Smooth muscle cell (in vitro differentiated cells): ENCODE results near the gene ERRFI1. TPM values are rescaled to one million over a fixed set of nuclear protein-coding genes. Genes with fewer than 3 reads are reported as not detected.

ENCODE experiments used
- DNase-seq: peaks from one replicate; lab custom pipeline; 2025; ENCODE audit not compliant: unreplicated experiment; lab: John Stamatoyannopoulos, UW
- H2AFZ ChIP-seq: fragments of 200-600 bp; sonication (generic); 2 replicates; pipeline ENCODE4 v1.6.0; 2016; ENCODE audit warnings: antibody characterized with exemption, low read depth, mild to moderate bottlenecking
- H3F3A ChIP-seq: fragments of 200-600 bp; sonication (generic); 2 replicates; pipeline ENCODE4 v1.6.0; 2017; ENCODE audit warnings: antibody characterized with exemption, low read depth
- H3K27ac ChIP-seq: fragments of 200-600 bp; sonication (generic); 2 replicates; pipeline ENCODE4 v1.5.1; 2016; ENCODE audit warnings: low read depth, mild to moderate bottlenecking
- H3K27me3 ChIP-seq: fragments of 200-600 bp; sonication (generic); 2 replicates; pipeline ENCODE4 v1.6.1; 2016; ENCODE audit warnings: low read depth, mild to moderate bottlenecking
- H3K36me3 ChIP-seq: fragments of 200-600 bp; sonication (generic); 2 replicates; pipeline ENCODE4 v1.5.1; 2016; ENCODE audit warnings: low read depth
- H3K4me1 ChIP-seq: fragments of 200-600 bp; sonication (generic); 2 replicates; pipeline ENCODE4 v1.5.1; 2016; ENCODE audit warnings: low read depth
- H3K4me2 ChIP-seq: fragments of 200-600 bp; sonication (generic); 2 replicates; pipeline ENCODE4 v1.6.0; 2016; ENCODE audit warnings: mild to moderate bottlenecking
- H3K4me3 ChIP-seq: fragments of 200-600 bp; sonication (generic); 2 replicates; pipeline ENCODE4 v1.5.1; 2016; ENCODE audit warnings: mild to moderate bottlenecking
- H3K79me2 ChIP-seq: fragments of 200-600 bp; sonication (generic); 2 replicates; pipeline ENCODE4 v1.6.0; 2016; ENCODE audit warnings: low read depth, mild to moderate bottlenecking
- H3K9ac ChIP-seq: fragments of 200-600 bp; sonication (generic); 2 replicates; pipeline ENCODE4 v1.6.0; 2016; ENCODE audit warnings: low read depth
- H3K9me3 ChIP-seq: fragments of 200-600 bp; sonication (generic); replicated peaks from 2 replicates; pipeline ENCODE4 v1.5.1; 2016; ENCODE audit warnings: low read depth
- H4K20me1 ChIP-seq: fragments of 200-600 bp; sonication (generic); 2 replicates; pipeline ENCODE4 v1.6.0; 2016; ENCODE audit warnings: low read depth
- whole genome bisulfite sequencing: methylation state at CpG from one replicate; pipeline ENCODE4 v1.1.7; 2016; ENCODE audit warnings: low lambda C conversion rate; 5-methylcytosine and 5-hydroxymethylcytosine counted together
- polyA plus RNA-seq: library from polyadenylated mRNA; unstranded; fragments of >200 nt; fragmentation: Nextera tagmentation; extraction: Ambion mirVana; gene quantifications from 2 replicates; pipeline ENCODE4 v1.2.1, GENCODE V29; 2016
- total RNA-seq: library from RNA; depleted of rRNA; stranded (reverse); fragments of >200 nt; gene quantifications from 2 replicates; pipeline ENCODE4 v1.2.3, GENCODE V29; 2014
- TF ChIP-seq, protein P1 (sequence below): fragments of 200-600 bp; sonication (generic); IDR thresholded peaks from 2 replicates; pipeline ENCODE4 v1.5.1; 2017; ENCODE audit warnings: borderline replicate concordance, mild to moderate bottlenecking, antibody characterized with exemption; ENCODE audit not compliant: insufficient read depth, poor library complexity, severe bottlenecking

ERRFI1 gene
- total and polyA plus RNA-seq, 2 experiments from 2014 or later, result 81.6 to 184 TPM

- Histone ChIP-seq H4K20me1 (peaks cover 23% of the 10 kb centered on the region), H3K36me3 (peaks cover 9% of the 10 kb centered on the region), H3K79me2 (no peaks in the 10 kb centered on the region), H3K27ac (no peak overlapping the region), H3K4me3 (no peak overlapping the region), H3K9ac (no peak overlapping the region), H3K4me1 (no peaks in the 10 kb centered on the region), H2AFZ (no peak overlapping the region), H3K4me2 (no peak overlapping the region), H3K27me3 (no peaks in the 10 kb centered on the region), H3F3A (peaks cover 10% of the 10 kb centered on the region), H3K9me3 (no peaks in the 10 kb centered on the region)
- no peak for DNase-seq
- WGBS, result 92% methylated on average over 15 of the region's 15 CpGs
- TF ChIP-seq, protein P1, sequence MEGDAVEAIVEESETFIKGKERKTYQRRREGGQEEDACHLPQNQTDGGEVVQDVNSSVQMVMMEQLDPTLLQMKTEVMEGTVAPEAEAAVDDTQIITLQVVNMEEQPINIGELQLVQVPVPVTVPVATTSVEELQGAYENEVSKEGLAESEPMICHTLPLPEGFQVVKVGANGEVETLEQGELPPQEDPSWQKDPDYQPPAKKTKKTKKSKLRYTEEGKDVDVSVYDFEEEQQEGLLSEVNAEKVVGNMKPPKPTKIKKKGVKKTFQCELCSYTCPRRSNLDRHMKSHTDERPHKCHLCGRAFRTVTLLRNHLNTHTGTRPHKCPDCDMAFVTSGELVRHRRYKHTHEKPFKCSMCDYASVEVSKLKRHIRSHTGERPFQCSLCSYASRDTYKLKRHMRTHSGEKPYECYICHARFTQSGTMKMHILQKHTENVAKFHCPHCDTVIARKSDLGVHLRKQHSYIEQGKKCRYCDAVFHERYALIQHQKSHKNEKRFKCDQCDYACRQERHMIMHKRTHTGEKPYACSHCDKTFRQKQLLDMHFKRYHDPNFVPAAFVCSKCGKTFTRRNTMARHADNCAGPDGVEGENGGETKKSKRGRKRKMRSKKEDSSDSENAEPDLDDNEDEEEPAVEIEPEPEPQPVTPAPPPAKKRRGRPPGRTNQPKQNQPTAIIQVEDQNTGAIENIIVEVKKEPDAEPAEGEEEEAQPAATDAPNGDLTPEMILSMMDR, result no peak
Measured at GRCh38 chr1:7983086-7983778, 42.9 kb downstream of the ERRFI1 start.

- no peaks in the 10 kb centered on the region for H3K4me1 ChIP-seq
- no peak overlapping the region for H3K4me3 ChIP-seq
- H4K20me1 ChIP-seq, result peaks cover 30% of the 10 kb centered on the region
- H3K27ac ChIP-seq, result no peak overlapping the region
- peaks cover 10% of the 10 kb centered on the region for H3F3A ChIP-seq
- TF ChIP-seq, protein P1, result no peak
- H3K27me3 ChIP-seq, result no peaks in the 10 kb centered on the region
- peaks cover 5% of the 10 kb centered on the region for H3K79me2 ChIP-seq
- WGBS, result 89% methylated on average over 7 of the region's 7 CpGs
- H3K9me3 ChIP-seq, result no peaks in the 10 kb centered on the region
- no peak for DNase-seq
- H3K36me3 ChIP-seq, result peaks cover 16% of the 10 kb centered on the region
- no peak overlapping the region for H3K9ac ChIP-seq
- no peak overlapping the region for H2AFZ ChIP-seq
- no peak overlapping the region for H3K4me2 ChIP-seq
Measured at GRCh38 chr1:7980984-7981383, 45.1 kb downstream of the ERRFI1 start.

DNA sequence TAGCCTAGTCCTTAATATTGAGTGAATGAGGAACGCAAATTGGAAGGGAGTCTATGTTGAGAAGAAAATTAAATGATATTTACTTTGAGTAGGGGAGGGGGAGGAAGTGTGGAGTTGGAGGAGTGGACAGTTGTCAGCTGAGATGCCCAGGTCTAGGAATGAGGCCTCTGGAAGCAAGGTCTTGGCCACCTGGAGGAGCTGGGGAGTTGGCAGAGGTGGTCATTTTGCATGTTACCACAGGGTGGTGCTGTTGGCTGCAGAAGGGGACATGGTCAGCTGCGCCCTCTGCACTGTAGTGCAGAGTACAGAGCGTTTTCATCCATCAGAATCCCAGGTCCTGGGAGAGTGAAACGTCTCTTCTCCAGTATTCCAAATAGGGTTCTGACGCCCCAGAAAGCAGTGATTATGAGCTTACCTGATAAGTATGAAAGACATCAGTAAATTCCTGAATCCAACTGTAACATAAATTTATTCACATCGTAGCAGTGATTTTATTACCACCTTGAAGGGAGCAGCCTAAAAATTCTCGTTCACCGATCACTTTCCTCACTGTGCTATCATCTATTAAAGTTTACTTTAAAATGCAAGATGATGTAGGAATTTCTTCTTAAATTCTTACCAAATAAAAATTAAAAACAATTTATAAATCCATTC is 50.8 kb downstream of the ERRFI1 start:
- H3F3A ChIP-seq, result peaks cover 3% of the 10 kb centered on the region
- 69% methylated on average over 8 of the region's 8 CpGs for WGBS

More for the DNA sequence above, 50.8 kb downstream of the ERRFI1 start:
- H4K20me1 ChIP-seq, result peaks cover 37% of the 10 kb centered on the region
- H3K27me3 ChIP-seq, result no peaks in the 10 kb centered on the region
- H3K79me2 ChIP-seq, result peaks cover 19% of the 10 kb centered on the region
- H3K4me2 ChIP-seq, result no peak overlapping the region
- H3K36me3 ChIP-seq, result peaks cover 14% of the 10 kb centered on the region
- no peak overlapping the region for H3K9ac ChIP-seq
- no peaks in the 10 kb centered on the region for H3K9me3 ChIP-seq
- TF ChIP-seq, protein P1, result peak; percentile 81
- H3K4me3 ChIP-seq, result no peak overlapping the region
- no peak overlapping the region for H2AFZ ChIP-seq
- no peaks in the 10 kb centered on the region for H3K4me1 ChIP-seq
- H3K27ac ChIP-seq, result no peak overlapping the region
- DNase-seq, result peak; percentile 6
